Rectal smooth muscle tissue (tissue), 1 donor: ENCODE measurements around the gene ZBTB17.
"Not testable (repeated sequence)": the region's sequence is repeated elsewhere in the genome, so short reads cannot be mapped to it uniquely, and the experiment has no call there.

Experiments used
- H3K27ac ChIP-seq: one replicate; pipeline ENCODE4 v1.7.0; 2013; ENCODE audit warnings: low read depth, low read length, inconsistent platforms
- H3K27me3 ChIP-seq: one replicate; pipeline ENCODE4 v1.7.0; 2013; ENCODE audit warnings: low read length; ENCODE audit not compliant: control insufficient read depth, insufficient read depth
- H3K36me3 ChIP-seq: one replicate; pipeline ENCODE4 v1.7.0; 2013; ENCODE audit warnings: low read length; ENCODE audit not compliant: control insufficient read depth, insufficient read depth
- H3K4me1 ChIP-seq: one replicate; pipeline ENCODE4 v1.7.0; 2013; ENCODE audit warnings: low read length; ENCODE audit not compliant: control insufficient read depth, insufficient read depth
- H3K4me3 ChIP-seq: one replicate; pipeline ENCODE4 v1.7.0; 2013; ENCODE audit warnings: low read length
- H3K9ac ChIP-seq: one replicate; pipeline ENCODE4 v1.7.0; 2013; ENCODE audit warnings: low read length

Gene ZBTB17

DNA sequence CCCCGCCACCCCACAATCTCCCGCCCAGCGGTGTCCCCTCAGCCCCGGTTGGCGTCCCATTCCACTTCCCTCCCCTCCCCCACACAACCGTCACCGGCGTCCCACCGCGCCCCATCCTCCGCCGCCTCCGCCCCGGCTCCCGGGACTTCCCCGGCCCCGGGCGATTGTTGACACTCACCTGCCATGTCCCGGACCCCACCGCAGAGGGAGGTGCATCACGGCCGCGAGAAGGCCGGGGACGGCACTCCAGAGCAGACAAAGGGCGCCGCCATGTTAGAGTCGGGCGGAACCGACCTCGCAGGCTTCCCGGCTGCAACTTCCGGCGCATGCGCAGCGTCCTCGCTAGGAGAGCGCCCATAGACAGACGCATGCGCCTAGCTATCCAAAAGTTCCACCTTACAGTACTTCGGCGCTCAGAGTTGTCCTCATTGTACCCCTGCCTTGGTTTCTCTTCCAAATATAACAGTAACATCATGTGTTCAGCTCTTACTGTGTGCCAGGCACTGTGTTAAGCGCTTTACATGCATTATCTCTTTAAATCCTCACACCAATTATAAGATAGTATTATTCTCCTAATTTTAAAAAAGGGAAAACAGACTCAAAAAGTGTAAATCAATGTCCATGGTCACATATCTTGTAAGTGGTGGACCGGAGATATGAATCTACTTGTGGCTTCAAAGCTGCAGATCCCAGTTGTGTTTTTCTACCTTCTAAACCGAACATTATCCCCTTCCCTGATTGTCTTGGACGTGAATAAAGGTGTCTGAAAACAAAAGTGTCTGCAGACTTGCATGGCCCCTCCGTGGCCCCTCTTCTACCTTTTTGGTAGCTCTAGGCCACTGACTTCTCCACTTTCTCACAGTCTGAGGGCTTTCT lies at the start of gene ZBTB17:
ZBTB17 (minus strand) TSS at position 297 of the 876 bp plus-strand sequence. CDS start 27,606 bp downstream, outside the sequence.
- Histone ChIP-seq H3K4me3 (peak within 1 kb of the TSS; percentile 76), H3K9ac (no peak within 1 kb of the TSS), H3K27ac (peak within 1 kb of the TSS; percentile 79), H3K27me3 (no peaks in the 10 kb centered on the region), H3K4me1 (peaks cover 7% of the 10 kb centered on the region), H3K36me3 (peaks cover 7% of the 10 kb centered on the region)

DNA sequence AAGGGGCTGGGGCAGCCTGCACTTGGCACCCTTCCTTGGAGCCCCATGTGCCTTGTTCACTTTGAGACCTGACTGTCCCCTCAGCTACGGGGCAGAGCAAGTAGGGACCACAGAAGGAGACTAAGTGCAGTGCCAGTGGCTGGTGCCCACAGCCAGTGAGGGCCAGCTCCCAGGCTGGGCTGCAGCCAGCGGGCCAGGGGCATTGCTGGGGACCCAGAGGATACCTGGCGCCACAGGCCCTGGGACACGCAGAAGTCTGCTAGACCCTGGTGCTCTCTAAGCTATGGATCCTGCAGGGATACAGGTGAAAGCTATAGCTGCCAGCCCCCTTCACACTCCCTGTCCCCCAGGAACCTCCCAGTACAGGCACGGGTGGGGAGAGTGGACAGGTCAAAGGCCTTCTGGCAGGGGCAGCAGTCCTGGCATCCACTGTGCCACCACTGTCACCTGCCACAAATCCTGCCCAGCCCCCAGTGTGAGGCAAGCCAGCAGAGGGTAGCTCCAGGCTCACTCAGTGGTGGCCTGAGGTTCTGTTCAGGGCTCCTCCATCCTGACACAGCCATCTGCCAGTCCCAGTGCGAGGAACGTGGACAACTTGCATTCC lies 47.3 kb upstream of the ZBTB17 start:
- Histone ChIP-seq H3K4me3 (no peak overlapping the region), H3K9ac (no peak overlapping the region), H3K36me3 (no peaks in the 10 kb centered on the region), H3K27ac (no peak overlapping the region), H3K27me3 (no peaks in the 10 kb centered on the region), H3K4me1 (peaks cover 32% of the 10 kb centered on the region)

DNA sequence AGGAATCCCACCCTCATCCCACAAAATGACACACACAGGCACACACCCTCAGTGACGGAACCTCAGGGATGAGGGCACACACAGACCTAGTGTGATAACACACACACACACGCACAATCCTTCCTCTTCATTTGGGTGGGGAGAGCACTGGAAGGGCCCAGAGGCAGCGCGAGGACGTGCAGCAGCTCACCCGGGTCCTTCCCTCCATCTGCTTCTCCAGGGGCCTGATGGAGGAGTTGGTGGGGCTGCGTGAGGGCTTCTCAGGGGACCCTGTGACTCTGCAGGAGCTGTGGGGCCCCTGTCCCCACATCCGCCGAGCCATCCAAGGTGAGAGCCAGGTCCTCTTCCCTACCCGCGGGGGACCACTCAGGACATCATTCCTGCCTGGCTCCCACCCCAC lies 46.5 kb upstream of the ZBTB17 start:
- H3K36me3 ChIP-seq = no peaks in the 10 kb centered on the region
- H3K9ac ChIP-seq = no peak overlapping the region
- peak overlapping the region; percentile 19 for H3K27ac ChIP-seq
- H3K4me3 ChIP-seq = no peak overlapping the region
- peaks cover 34% of the 10 kb centered on the region for H3K4me1 ChIP-seq
- H3K27me3 ChIP-seq = no peaks in the 10 kb centered on the region

DNA sequence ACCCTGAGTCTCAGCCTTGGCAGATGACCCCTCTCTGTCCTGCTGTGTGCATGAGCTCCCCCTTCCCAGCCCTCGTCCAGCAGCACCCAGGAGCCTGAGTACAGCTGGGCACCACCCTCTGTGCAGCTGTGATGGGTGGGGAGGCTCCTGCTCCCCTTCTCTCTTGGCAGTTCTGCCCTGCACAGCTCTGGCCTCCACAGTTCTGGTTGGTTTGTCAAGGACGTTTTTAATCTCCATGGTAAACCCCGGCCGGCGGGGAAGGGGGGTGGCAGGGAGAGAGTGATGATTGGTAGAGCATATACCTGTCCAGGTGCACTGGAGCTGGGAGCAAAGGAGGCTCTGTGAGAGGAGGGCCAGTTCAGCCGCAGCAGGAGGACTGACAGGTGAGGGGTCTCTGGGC lies 45.8 kb upstream of the ZBTB17 start, which contains the start of gene CLCNKA:
CLCNKA (plus strand) TSS at position 356 of the 400 bp plus-strand sequence. CDS start 584 bp downstream, outside the sequence.
- Histone ChIP-seq H3K27ac (peak within 1 kb of the TSS; percentile 99), H3K4me3 (no peak within 1 kb of the TSS), H3K9ac (no peak within 1 kb of the TSS), H3K4me1 (peaks cover 34% of the 10 kb centered on the region), H3K36me3 (no peaks in the 10 kb centered on the region), H3K27me3 (no peaks in the 10 kb centered on the region)

DNA sequence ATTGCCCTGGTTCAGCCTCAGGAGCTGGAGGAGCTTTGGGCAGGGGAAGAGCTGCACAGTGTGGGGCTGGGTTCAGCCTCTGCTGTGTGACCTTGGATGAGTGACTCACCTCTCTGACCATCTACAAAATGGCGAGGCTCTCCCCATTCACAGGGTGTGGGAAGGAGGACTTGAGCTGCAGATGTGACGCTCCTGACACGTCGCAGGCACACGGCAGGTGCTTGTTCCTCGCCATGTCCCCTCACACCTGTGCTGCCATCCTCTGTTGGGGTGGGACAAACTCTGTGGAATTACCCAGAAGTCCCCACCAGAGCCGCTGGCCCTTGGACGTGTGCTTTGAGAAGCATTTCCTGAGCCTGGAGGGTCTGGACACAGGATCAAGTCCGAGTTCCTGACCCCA lies 45.0 kb upstream of the ZBTB17 start:
- Histone ChIP-seq H3K4me1 (peaks cover 37% of the 10 kb centered on the region), H3K27ac (peak overlapping the region; percentile 99)
- not testable (repeated sequence) for H3K36me3 ChIP-seq, H3K4me3 ChIP-seq, H3K9ac ChIP-seq, H3K27me3 ChIP-seq

DNA sequence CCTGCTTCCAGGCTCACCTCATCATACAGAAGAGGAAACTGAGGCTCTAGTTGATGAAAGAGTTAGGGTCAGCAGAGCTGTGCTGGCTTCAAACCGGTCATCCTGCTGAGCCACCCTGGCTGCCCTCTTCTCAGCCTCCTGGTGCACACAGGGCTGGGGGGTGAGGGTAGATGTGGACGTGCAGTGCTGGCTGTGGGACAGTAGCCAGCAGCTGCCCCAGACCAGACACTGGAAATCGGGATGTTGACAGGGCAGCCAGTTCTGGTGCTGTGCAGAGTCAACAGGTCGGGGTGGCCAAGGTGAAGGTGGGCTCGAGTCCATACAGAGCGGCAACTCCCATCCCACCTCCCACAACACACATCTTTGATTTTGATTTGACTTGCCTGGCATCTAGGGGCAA lies 44.4 kb upstream of the ZBTB17 start:
- Histone ChIP-seq H3K27ac (peak overlapping the region; percentile 99), H3K4me3 (no peak overlapping the region)

DNA sequence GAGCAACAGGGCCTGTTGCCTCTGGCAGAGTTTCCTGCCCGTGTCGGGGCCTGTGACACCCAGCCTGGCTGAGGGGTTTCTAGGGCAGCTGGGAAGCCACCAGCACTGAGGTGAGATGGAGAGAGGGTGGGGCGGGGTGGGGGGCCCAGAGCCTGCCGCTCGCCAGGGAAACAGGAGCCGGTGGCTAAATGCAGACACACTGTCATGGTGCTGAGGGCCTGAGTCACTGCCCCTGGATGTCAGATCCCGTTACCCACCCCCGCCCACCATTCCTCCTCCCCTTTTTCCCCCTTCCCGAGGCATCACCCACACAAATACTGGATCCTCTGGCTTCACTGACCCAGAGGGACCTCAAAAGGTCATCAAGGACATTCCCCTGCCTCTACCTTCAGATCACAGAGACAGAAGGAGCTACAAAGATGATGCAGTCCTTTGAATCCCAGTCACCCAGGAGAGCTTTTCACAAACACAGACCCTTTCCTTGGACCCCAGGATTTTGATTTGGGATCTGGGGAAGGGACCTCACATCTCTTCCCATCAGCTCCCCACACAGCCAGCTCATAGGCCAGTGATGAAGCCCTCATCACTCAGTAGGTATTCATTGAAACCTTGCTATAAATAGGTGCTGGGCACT lies 43.9 kb upstream of the ZBTB17 start:
- H3K27me3 ChIP-seq = no peaks in the 10 kb centered on the region
- no peak overlapping the region for H3K4me3 ChIP-seq
- H3K9ac ChIP-seq = no peak overlapping the region
- H3K4me1 ChIP-seq = peaks cover 47% of the 10 kb centered on the region
- H3K36me3 ChIP-seq = no peaks in the 10 kb centered on the region
- peak overlapping the region; percentile 99 for H3K27ac ChIP-seq

More for the DNA sequence above, 44.4 kb upstream of the ZBTB17 start:
- Histone ChIP-seq H3K4me1 (peaks cover 41% of the 10 kb centered on the region), H3K27me3 (no peaks in the 10 kb centered on the region), H3K9ac (no peak overlapping the region), H3K36me3 (no peaks in the 10 kb centered on the region)

DNA sequence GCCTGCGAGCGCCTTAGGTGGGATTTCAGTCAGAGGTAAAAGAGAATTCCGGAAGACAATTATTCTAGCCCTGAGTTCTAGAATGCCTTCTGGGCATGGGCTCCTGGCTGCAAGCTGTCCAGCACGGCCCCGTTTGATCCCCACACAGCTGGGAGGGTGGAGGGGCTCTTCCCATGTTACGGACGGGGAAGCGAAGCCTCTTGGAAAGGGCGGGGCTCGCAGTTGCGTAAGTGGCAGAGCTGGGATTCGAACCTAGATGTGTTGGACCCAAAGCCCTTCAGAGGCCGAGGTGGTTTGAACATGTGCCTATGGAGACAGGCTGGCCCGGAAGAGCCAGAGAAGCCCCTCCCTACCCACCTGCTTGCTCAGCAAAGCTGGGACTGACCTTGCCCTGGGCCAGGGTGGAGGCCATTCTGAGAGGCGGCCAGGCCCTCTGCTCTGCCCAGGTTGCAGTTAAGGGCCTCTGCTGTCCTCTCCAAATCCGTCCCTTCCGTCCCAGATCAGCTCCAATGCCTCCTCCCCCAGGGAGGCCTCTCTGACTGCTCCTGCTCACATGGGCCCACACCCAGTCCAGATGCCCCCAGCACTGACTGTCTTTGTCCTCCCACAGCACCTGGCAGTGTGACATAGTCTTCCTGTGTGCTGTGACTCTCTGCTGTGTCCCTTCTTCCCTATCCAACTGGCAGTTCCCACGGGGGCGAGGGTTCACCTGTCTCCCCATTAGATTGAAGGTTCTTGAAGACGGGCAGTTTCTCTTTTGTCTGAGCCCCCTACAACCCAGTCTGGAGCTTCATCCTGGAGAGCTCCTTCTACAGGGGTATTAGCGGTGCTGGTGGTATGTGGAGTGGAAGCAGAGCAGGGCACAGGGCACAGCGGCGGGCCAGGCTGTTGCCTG lies 43.1 kb upstream of the ZBTB17 start:
- Histone ChIP-seq H3K9ac (peak overlapping the region; percentile 50), H3K36me3 (no peaks in the 10 kb centered on the region), H3K27ac (peak overlapping the region; percentile 99), H3K4me1 (peaks cover 51% of the 10 kb centered on the region), H3K4me3 (no peak overlapping the region), H3K27me3 (no peaks in the 10 kb centered on the region)

DNA sequence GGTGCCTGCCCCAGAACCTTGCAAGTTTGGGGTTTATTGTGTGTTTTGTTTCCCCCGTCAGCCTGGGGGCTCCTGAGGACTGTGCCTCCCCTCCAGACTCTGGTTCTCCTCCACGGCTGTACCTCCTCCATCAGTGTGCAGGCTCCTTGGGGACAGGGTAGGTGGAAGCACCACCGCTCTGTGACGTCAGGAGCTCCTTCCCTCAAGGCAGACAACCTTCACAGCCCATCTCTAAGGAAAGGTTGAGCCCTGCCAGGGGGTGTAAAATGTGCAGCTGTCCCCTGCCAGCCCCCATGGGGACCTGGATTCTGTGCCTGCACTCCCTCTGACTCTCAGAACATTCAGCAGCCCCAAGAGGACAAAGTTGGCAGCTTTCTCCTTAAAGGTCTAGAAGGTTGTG lies 42.4 kb upstream of the ZBTB17 start:
- H3K4me1 ChIP-seq = peaks cover 57% of the 10 kb centered on the region
- H3K4me3 ChIP-seq = peak overlapping the region; percentile 51
- H3K27me3 ChIP-seq = no peaks in the 10 kb centered on the region
- no peaks in the 10 kb centered on the region for H3K36me3 ChIP-seq
- peak overlapping the region; percentile 99 for H3K27ac ChIP-seq
- no peak overlapping the region for H3K9ac ChIP-seq

DNA sequence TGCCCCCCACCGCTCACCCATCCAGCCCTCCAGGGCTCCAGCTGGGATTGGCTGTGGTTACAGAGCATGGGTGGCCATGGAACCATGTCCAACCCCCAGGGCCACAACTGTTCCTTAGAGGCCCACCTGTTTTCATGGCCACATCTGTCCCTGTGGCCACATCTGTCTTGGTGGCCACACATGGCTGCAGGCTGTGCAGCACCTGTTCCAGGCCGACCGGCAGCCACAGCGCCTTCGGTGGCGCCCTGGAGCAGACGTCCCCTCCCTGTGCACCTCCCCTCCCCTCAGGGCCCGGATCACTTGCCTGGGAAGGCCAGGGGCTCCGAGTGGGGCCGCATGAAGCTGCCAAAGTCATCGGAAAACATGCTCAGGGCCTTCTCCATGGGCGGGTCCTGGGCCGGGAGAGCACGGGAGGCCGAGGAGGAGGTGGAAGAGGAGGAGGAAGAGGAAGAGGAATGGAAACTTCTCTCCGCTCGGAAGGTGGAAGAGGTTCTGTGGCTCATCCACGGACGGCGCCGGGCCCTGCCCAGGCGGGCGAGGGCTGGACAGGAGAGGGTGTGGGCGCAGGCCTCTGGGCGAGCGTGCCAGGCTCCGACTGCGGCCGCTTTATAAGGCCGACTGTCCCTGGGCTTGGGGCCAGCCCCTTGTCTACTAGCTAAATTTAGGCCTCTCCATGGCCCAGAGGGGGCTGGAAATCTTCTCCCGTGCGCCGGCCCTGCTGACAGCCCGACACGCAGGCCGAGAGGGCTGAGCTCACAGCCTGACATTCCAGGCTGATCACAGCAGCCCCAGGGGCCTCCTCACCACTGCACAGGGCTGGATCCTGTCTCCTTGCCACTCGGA lies 41.8 kb upstream of the ZBTB17 start, which contains the start of gene HSPB7:
HSPB7 (minus strand) TSS at position 583 of the 843 bp plus-strand sequence; CDS start at position 503, 80 bp downstream.
- Histone ChIP-seq H3K9ac (peak within 1 kb of the TSS; percentile 96), H3K4me1 (peaks cover 57% of the 10 kb centered on the region), H3K27ac (peak within 1 kb of the TSS; percentile 99), H3K36me3 (no peaks in the 10 kb centered on the region), H3K4me3 (peak within 1 kb of the TSS; percentile 72), H3K27me3 (no peaks in the 10 kb centered on the region)

DNA sequence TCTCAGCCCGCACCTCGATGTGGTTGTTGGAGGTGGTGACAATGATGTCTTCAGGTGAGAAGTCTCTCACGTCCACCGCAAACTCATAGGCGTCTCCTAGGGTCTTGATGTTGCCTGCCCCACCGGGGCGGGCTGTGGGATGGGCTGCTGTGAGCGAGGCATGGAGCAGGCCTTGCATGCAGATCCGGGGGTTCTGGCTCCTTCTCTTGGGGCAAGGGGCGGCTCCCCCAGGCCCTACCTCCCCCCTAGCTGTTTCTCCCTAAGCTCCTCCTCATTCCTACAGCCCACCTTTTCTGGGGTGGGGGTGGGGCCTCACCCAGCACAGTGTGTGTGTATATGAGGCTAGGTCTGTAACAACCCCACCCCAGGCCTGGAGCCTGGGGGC lies 41.2 kb upstream of the ZBTB17 start:
- peak overlapping the region; percentile 72 for H3K4me3 ChIP-seq
- no peaks in the 10 kb centered on the region for H3K27me3 ChIP-seq
- peaks cover 60% of the 10 kb centered on the region for H3K4me1 ChIP-seq
- H3K36me3 ChIP-seq = no peaks in the 10 kb centered on the region
- peak overlapping the region; percentile 99 for H3K27ac ChIP-seq
- peak overlapping the region; percentile 96 for H3K9ac ChIP-seq
